ENCODE measurements around the gene PHKB. TPM values are rescaled to one million over a fixed set of nuclear protein-coding genes. Genes with fewer than 3 reads are reported as not detected.

The PHKB gene
- total and polyA plus RNA-seq, 2 donors (not counting 1 experiment from before 2014, with no cell fraction given), result 50.4 to 223 TPM

GRCh38 chr16:47599512-47599911 is 138.4 kb downstream of the PHKB start:
- H3K27me3 ChIP-seq (replicated peaks in 1 of 4; ENCODE audit: control extremely low read depth in 1 of 4, control insufficient read depth in 3 of 4, insufficient read depth in 4 of 4, low read length in 3 of 4), result no peaks in the 10 kb centered on the region
- Mint-ChIP-seq H3K9me3 (ENCODE audit: insufficient read depth) (no peaks in the 10 kb centered on the region), H3K27me3 (no peaks in the 10 kb centered on the region), H3K4me3 (peak overlapping the region; percentile 4), H3K27ac (peak overlapping the region; percentile 13), H3K4me1 (peaks cover 15% of the 10 kb centered on the region)
- peaks cover 3 to 13% of the 10 kb centered on the region in 2 experiments for H3K36me3 ChIP-seq (replicated peaks in 1 of 2; ENCODE audit: control extremely low read depth in 1 of 2, control insufficient read depth in 1 of 2, extremely low read depth in 1 of 2, insufficient read depth in 2 of 2, low read length in 1 of 2)
- H3K79me2 ChIP-seq (ENCODE audit: control insufficient read depth, insufficient read depth, low read length), result no peaks in the 10 kb centered on the region
- no peaks in the 10 kb centered on the region for H3K9me3 ChIP-seq (ENCODE audit: control extremely low read depth in 1 of 3, control insufficient read depth in 2 of 3, insufficient read depth in 1 of 3, low read length in 2 of 3)
- ChIA-PET CTCF (interaction anchor here (0.6 to 1.2 kb wide), 3 partner anchors 9 to 669 kb away, joined by 3 read pairs; no protein-coding TSS in a partner anchor), POLR2A (no interaction called here)
- intact Hi-C loops (cut with micrococcal nuclease), result loop anchor here (5.0 kb wide), 1 partner anchor 137 kb away; the partner anchor contains the start of genes ITFG1 and PHKB
- H3K4me2 ChIP-seq (replicated peaks; ENCODE audit: low read depth, low read length, poor library complexity, severe bottlenecking), result no peak overlapping the region
- H2AFZ ChIP-seq (ENCODE audit: insufficient read depth, low read depth, low read length, poor library complexity, severe bottlenecking), result no peak overlapping the region
- TF ChIP-seq EZH2 (IDR thresholded peaks at IDR 0.05; ENCODE audit: borderline replicate concordance, insufficient read depth, low read depth, low read length, poor library complexity, severe bottlenecking) (no peak), CTCF (IDR thresholded peaks at IDR 0.05) (no peak)
- no peak overlapping the region for H3K9ac ChIP-seq (ENCODE audit: low read length)
- WGBS (ENCODE audit: insufficient coverage), result no CpG with 5 or more reads among the region's 2 CpGs
- H3K4me3 ChIP-seq (ENCODE audit: control extremely low read depth in 1 of 5, extremely low read depth in 1 of 5, insufficient read depth in 1 of 5, low read depth in 2 of 5, low read length in 4 of 5), result no peak overlapping the region
- H4K20me1 ChIP-seq (ENCODE audit: control insufficient read depth, insufficient read depth, low read length, poor library complexity, severe bottlenecking), result no peaks in the 10 kb centered on the region
- peaks cover 0 to 6% of the 10 kb centered on the region in 2 donors for H3K4me1 ChIP-seq (ENCODE audit: control insufficient read depth in 2 of 2, insufficient read depth in 2 of 2, low read length in 2 of 2)
- DNase-seq (peak; percentile 23), ATAC-seq (ENCODE audit: low read depth) (no peak)
- peak overlapping the region in 1 of 2 donors; percentile 50 for H3K27ac ChIP-seq (ENCODE audit: low read length in 2 of 2)

GRCh38 chr16:47600376-47600775 is 139.2 kb downstream of the PHKB start:
- intact Hi-C loops (cut with micrococcal nuclease), result no loop called here
- H3K4me3 Mint-ChIP-seq, result no peak overlapping the region
- no peaks in the 10 kb centered on the region for H3K9me3 Mint-ChIP-seq (ENCODE audit: insufficient read depth)
- no peaks in the 10 kb centered on the region for H3K27me3 Mint-ChIP-seq
- H3K4me3 ChIP-seq (ENCODE audit: control extremely low read depth in 1 of 5, extremely low read depth in 1 of 5, insufficient read depth in 1 of 5, low read depth in 2 of 5, low read length in 4 of 5), result no peak overlapping the region
- POLR2A ChIA-PET, result interaction anchor here (0.6 kb wide), 1 partner anchor 138 kb away, joined by 7 read pairs; no protein-coding TSS in a partner anchor
- H3K4me2 ChIP-seq (replicated peaks; ENCODE audit: low read depth, low read length, poor library complexity, severe bottlenecking), result no peak overlapping the region
- TF ChIP-seq EZH2 (IDR thresholded peaks at IDR 0.05; ENCODE audit: borderline replicate concordance, insufficient read depth, low read depth, low read length, poor library complexity, severe bottlenecking) (no peak), CTCF (IDR thresholded peaks at IDR 0.05) (no peak)
- H3K27ac Mint-ChIP-seq, result no peak overlapping the region
- no peak for DNase-seq
- no peaks in the 10 kb centered on the region for H4K20me1 ChIP-seq (ENCODE audit: control insufficient read depth, insufficient read depth, low read length, poor library complexity, severe bottlenecking)
- no peak overlapping the region for H3K9ac ChIP-seq (ENCODE audit: low read length)
- no peak overlapping the region for H2AFZ ChIP-seq (ENCODE audit: insufficient read depth, low read depth, low read length, poor library complexity, severe bottlenecking)
- no peaks in the 10 kb centered on the region for H3K27me3 ChIP-seq (replicated peaks in 1 of 4; ENCODE audit: control extremely low read depth in 1 of 4, control insufficient read depth in 3 of 4, insufficient read depth in 4 of 4, low read length in 3 of 4)
- peaks cover 0 to 6% of the 10 kb centered on the region in 2 donors for H3K4me1 ChIP-seq (ENCODE audit: control insufficient read depth in 2 of 2, insufficient read depth in 2 of 2, low read length in 2 of 2)
- H3K27ac ChIP-seq (ENCODE audit: low read length in 2 of 2), result no peak overlapping the region
- peaks cover 3 to 13% of the 10 kb centered on the region in 2 experiments for H3K36me3 ChIP-seq (replicated peaks in 1 of 2; ENCODE audit: control extremely low read depth in 1 of 2, control insufficient read depth in 1 of 2, extremely low read depth in 1 of 2, insufficient read depth in 2 of 2, low read length in 1 of 2)
- no peaks in the 10 kb centered on the region for H3K9me3 ChIP-seq (ENCODE audit: control extremely low read depth in 1 of 3, control insufficient read depth in 2 of 3, insufficient read depth in 1 of 3, low read length in 2 of 3)
- ATAC-seq (ENCODE audit: low read depth), result no peak
- CTCF ChIA-PET, result interaction anchor here (0.6 to 1.2 kb wide), 2 partner anchors 10 to 670 kb away, joined by 3 read pairs; no protein-coding TSS in a partner anchor
- WGBS (ENCODE audit: insufficient coverage), result no CpG with 5 or more reads among the region's 6 CpGs
- peaks cover 15% of the 10 kb centered on the region for H3K4me1 Mint-ChIP-seq
- H3K79me2 ChIP-seq (ENCODE audit: control insufficient read depth, insufficient read depth, low read length), result no peaks in the 10 kb centered on the region

Data from B cell (primary cell).